GM23248 (cell line): ENCODE results near the gene SUGCT. TPM values are rescaled to one million over a fixed set of nuclear protein-coding genes. Genes with fewer than 3 reads are reported as not detected.

ENCODE experiments used
- DNase-seq: peaks from one replicate; pipeline ENCODE4 v3.0.0-alpha.2; 2015
- H2AFZ ChIP-seq: fragments of 200-600 bp; sonication (generic); 2 replicates; pipeline ENCODE4 v1.6.1; 2016; ENCODE audit warnings: antibody characterized with exemption
- H3F3A ChIP-seq: fragments of 200-600 bp; sonication (generic); 2 replicates; pipeline ENCODE4 v1.6.1; 2016; ENCODE audit warnings: mild to moderate bottlenecking, antibody characterized with exemption, mixed run types; ENCODE audit not compliant: insufficient read depth
- H3K27ac ChIP-seq: fragments of 200-600 bp; sonication (generic); 2 replicates; pipeline ENCODE4 v1.5.1; 2016; ENCODE audit warnings: mild to moderate bottlenecking
- H3K27me3 ChIP-seq: fragments of 200-600 bp; sonication (generic); replicated peaks from 2 replicates; pipeline ENCODE4 v1.6.1; 2016; ENCODE audit warnings: mild to moderate bottlenecking; ENCODE audit not compliant: insufficient read depth
- H3K36me3 ChIP-seq: fragments of 200-600 bp; sonication (generic); 2 replicates; pipeline ENCODE4 v1.6.1; 2016; ENCODE audit warnings: low read depth, mild to moderate bottlenecking
- H3K4me1 ChIP-seq: fragments of 200-600 bp; sonication (generic); 2 replicates; pipeline ENCODE4 v1.6.1; 2016; ENCODE audit warnings: mild to moderate bottlenecking; ENCODE audit not compliant: insufficient read depth
- H3K4me2 ChIP-seq: fragments of 200-600 bp; sonication (generic); one replicate; pipeline ENCODE4 v1.6.1; 2016; ENCODE audit warnings: mild to moderate bottlenecking; ENCODE audit not compliant: unreplicated experiment
- H3K4me3 ChIP-seq: fragments of 200-600 bp; sonication (generic); 2 replicates; pipeline ENCODE4 v1.5.1; 2016; ENCODE audit warnings: mild to moderate bottlenecking
- H3K79me2 ChIP-seq: fragments of 200-600 bp; sonication (generic); 2 replicates; pipeline ENCODE4 v1.6.1; 2016; ENCODE audit warnings: mild to moderate bottlenecking; ENCODE audit not compliant: insufficient read depth
- H3K9ac ChIP-seq: fragments of 200-600 bp; sonication (generic); 2 replicates; pipeline ENCODE4 v1.6.1; 2016; ENCODE audit warnings: mild to moderate bottlenecking
- H3K9me2 ChIP-seq: fragments of 200-600 bp; sonication (generic); 2 replicates; pipeline ENCODE4 v1.6.1; 2016; ENCODE audit warnings: mixed run types, mild to moderate bottlenecking, moderate library complexity; ENCODE audit not compliant: insufficient read depth
- H3K9me3 ChIP-seq: fragments of 200-600 bp; sonication (generic); one replicate; pipeline ENCODE4 v1.6.1; 2017; ENCODE audit warnings: low read depth
- H4K20me1 ChIP-seq: fragments of 200-600 bp; sonication (generic); 2 replicates; pipeline ENCODE4 v1.6.0; 2016; ENCODE audit not compliant: insufficient read depth
- EZH2 ChIP-seq: fragments of 200-600 bp; sonication (generic); IDR thresholded peaks from 2 replicates; pipeline ENCODE4 v1.6.1; 2018; ENCODE audit warnings: antibody characterized with exemption, mild to moderate bottlenecking; ENCODE audit not compliant: insufficient read depth, poor library complexity, severe bottlenecking
- EZH2phosphoT487 ChIP-seq: fragments of 200-600 bp; sonication (generic); IDR thresholded peaks from 2 replicates; pipeline ENCODE4 v1.6.1; 2018; ENCODE audit warnings: antibody characterized with exemption, moderate library complexity, mild to moderate bottlenecking, low read depth; ENCODE audit not compliant: insufficient read depth
- WGBS, 2 experiments: methylation state at CpG; one replicate each; pipeline ENCODE4 v1.1.6; 2015 to 2017; ENCODE audit warnings: low lambda C conversion rate in 2 of 2, low coverage in 1 of 2; ENCODE audit errors: missing lambda C conversion rate in 2 of 2; 5-methylcytosine and 5-hydroxymethylcytosine counted together
- in situ Hi-C: fragments of 300-500 bp; cut with MboI; formaldehyde crosslinking; loops from 2 replicates; pipeline ENCODE4 v1.15.0; 2020
- polyA plus RNA-seq: library from polyadenylated mRNA; unstranded; fragments of >200 nt; fragmentation: Nextera tagmentation; extraction: Ambion mirVana; gene quantifications from 2 replicates; pipeline ENCODE4 v1.2.1, GENCODE V29; 2016
- total RNA-seq: library from RNA; depleted of rRNA; stranded (reverse); fragments of >200 nt; shearing (Covaris generic); gene quantifications from 2 replicates; pipeline ENCODE4 v1.2.3, GENCODE V29; 2014

Gene SUGCT
- total and polyA plus RNA-seq, 2 experiments from 2014 or later, result 2.2 to 7.1 TPM

DNA sequence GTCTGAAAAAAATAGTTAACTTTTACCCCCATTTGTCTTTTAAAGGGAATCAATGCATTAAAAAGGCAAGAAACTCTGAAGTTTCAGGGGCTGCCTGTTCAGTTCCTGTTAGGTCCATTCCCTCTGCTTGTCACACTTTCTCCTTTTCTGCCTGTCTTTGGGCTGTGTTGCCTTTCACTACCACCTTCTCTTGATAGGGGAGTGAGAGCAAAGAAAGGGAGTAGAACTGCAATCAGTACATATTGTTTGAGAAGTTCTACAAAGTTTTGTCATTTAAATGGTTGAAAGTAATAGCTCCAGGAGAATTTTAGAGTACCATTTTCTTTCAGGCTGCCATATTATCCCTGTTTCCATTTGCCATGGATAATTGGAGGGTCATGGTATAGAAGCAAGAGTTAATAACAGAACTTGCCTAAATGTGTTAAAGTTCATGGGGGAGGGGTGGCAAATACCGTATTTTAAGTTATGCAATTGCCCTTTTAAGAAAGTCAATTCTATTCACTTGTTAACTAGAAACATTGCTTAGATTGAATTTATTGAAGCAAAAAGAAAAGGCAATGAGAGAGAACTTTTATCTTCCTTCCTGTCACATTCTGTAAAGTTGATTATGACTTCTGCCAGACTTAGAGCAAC, 39.0 kb upstream of the SUGCT start:
- WGBS, 2 experiments, result 17 to 18% methylated on average over 1 of the region's 1 CpG

DNA sequence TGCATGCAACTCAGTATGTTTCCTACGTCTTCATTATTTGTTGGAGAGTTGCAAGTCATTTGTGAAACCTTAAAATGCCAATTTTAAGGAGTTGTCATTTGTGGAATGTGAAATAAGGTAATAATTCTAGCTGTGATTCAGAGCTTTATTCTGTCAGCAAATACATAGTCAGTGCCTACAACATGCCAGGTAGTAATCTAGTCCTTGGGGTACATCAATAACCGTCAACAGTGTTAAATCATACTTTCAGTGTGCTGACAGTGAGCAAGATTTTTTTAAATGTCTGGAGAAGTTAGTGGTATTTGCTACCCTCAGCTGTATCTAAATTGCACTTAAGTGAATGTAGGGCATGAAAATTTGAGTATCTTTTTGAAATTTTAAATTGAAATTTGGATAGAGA, 37.1 kb upstream of the SUGCT start:
- no peak overlapping the region for H3K9ac ChIP-seq
- no peak overlapping the region for H3K4me2 ChIP-seq
- DNase-seq, result no peak
- H2AFZ ChIP-seq, result no peak overlapping the region
- H3K27me3 ChIP-seq, result no peaks in the 10 kb centered on the region
- H4K20me1 ChIP-seq, result no peaks in the 10 kb centered on the region
- WGBS, 2 experiments, result 68 to 73% methylated on average over 2 of the region's 2 CpGs
- no peak overlapping the region for H3K4me3 ChIP-seq
- in situ Hi-C loops, result no loop called here
- TF ChIP-seq EZH2, result no peak
- TF ChIP-seq EZH2phosphoT487, result no peak
- no peaks in the 10 kb centered on the region for H3F3A ChIP-seq
- no peaks in the 10 kb centered on the region for H3K9me3 ChIP-seq
- H3K4me1 ChIP-seq, result no peaks in the 10 kb centered on the region
- peaks cover 9% of the 10 kb centered on the region; the same call in 1 of the 2 replicates for H3K79me2 ChIP-seq
- H3K9me2 ChIP-seq, result no peaks in the 10 kb centered on the region
- H3K27ac ChIP-seq, result no peak overlapping the region
- peaks cover 18% of the 10 kb centered on the region; the same call in 1 of the 2 replicates for H3K36me3 ChIP-seq

More for the DNA sequence above, 39.0 kb upstream of the SUGCT start:
- no peak overlapping the region for H3K4me3 ChIP-seq
- in situ Hi-C loops, result no loop called here
- no peak for DNase-seq
- peaks cover under 1% of the 10 kb centered on the region; the same call in 1 of the 2 replicates for H3K79me2 ChIP-seq
- H3K4me1 ChIP-seq, result no peaks in the 10 kb centered on the region
- no peak overlapping the region for H3K9ac ChIP-seq
- H3K4me2 ChIP-seq, result no peak overlapping the region
- H3K27me3 ChIP-seq, result no peaks in the 10 kb centered on the region
- H4K20me1 ChIP-seq, result no peaks in the 10 kb centered on the region
- H3K9me2 ChIP-seq, result no peaks in the 10 kb centered on the region
- H2AFZ ChIP-seq, result no peak overlapping the region
- no peaks in the 10 kb centered on the region for H3K9me3 ChIP-seq
- H3K36me3 ChIP-seq, result peaks cover 31% of the 10 kb centered on the region; the same call in 1 of the 2 replicates
- TF ChIP-seq EZH2, result no peak
- no peak for TF ChIP-seq EZH2phosphoT487
- peaks cover 6% of the 10 kb centered on the region; the same call in 1 of the 2 replicates for H3F3A ChIP-seq
- H3K27ac ChIP-seq, result no peak overlapping the region

DNA sequence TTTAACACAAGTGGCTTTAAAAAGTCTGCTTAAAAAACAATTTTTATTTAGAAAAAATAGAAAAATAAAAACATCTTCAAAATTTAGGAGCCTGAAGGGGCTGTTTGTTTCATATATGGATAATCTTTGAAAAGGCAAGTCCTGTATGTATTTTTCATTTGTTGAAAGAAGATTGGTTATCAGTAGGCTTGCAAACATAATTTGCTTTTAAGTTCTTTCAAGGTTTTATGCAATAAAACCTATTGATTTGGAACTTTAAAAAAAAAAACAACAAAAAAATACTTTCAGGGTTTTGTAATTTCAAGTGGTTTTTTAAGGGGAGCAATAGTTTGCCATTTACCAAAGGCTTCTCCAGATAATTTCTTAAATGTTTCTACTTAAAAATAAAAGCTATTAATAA, 36.0 kb upstream of the SUGCT start:
- no peaks in the 10 kb centered on the region for H3K4me1 ChIP-seq
- no peak overlapping the region for H3K4me3 ChIP-seq
- H3K36me3 ChIP-seq, result peaks cover 9% of the 10 kb centered on the region; the same call in 1 of the 2 replicates
- H3K27ac ChIP-seq, result no peak overlapping the region
- H3K9me3 ChIP-seq, result no peaks in the 10 kb centered on the region
- H3K4me2 ChIP-seq, result no peak overlapping the region
- no peaks in the 10 kb centered on the region for H4K20me1 ChIP-seq
- DNase-seq, result no peak
- peaks cover 13% of the 10 kb centered on the region; the same call in 1 of the 2 replicates for H3K79me2 ChIP-seq
- no peak for TF ChIP-seq EZH2
- no peak for TF ChIP-seq EZH2phosphoT487
- in situ Hi-C loops, result no loop called here
- H3K27me3 ChIP-seq, result no peaks in the 10 kb centered on the region
- H3K9ac ChIP-seq, result no peak overlapping the region
- no peak overlapping the region for H2AFZ ChIP-seq
- no peaks in the 10 kb centered on the region for H3K9me2 ChIP-seq
- no peaks in the 10 kb centered on the region for H3F3A ChIP-seq

DNA sequence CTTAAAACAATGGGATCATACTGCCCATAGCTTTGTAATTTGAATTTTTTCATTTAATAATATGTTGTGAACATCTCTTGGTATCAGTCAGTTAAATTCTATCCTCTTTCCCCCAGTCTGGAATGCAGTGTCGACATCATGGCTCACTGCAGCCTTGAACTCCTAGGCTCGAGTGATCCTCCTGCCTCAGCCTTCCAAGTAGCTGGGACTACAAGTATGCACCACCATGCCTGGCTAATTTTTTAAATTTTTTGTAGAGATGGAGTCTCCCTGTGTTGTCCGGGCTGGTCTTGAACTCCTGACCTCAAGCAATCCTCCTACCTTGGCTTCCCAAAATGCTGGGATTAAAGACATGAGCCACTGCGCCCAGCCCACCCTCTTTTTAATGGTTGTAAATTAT, 35.0 kb upstream of the SUGCT start:
- H3K9me3 ChIP-seq, result no peaks in the 10 kb centered on the region
- H3K27me3 ChIP-seq, result no peaks in the 10 kb centered on the region
- peaks cover 13% of the 10 kb centered on the region; the same call in 1 of the 2 replicates for H3K79me2 ChIP-seq
- 84 to 91% methylated on average over 4 of the region's 4 CpGs for WGBS, 2 experiments
- no peaks in the 10 kb centered on the region for H4K20me1 ChIP-seq
- no peak overlapping the region for H3K4me3 ChIP-seq
- no peak overlapping the region for H3K27ac ChIP-seq
- H3K4me2 ChIP-seq, result no peak overlapping the region
- H3K36me3 ChIP-seq, result peaks cover 8% of the 10 kb centered on the region; the same call in 1 of the 2 replicates
- no peak for DNase-seq
- H3K9me2 ChIP-seq, result no peaks in the 10 kb centered on the region
- TF ChIP-seq EZH2phosphoT487 (no peak), EZH2 (no peak)
- in situ Hi-C loops, result no loop called here
- no peaks in the 10 kb centered on the region for H3F3A ChIP-seq
- no peak overlapping the region for H3K9ac ChIP-seq
- no peaks in the 10 kb centered on the region for H3K4me1 ChIP-seq
- H2AFZ ChIP-seq, result no peak overlapping the region

DNA sequence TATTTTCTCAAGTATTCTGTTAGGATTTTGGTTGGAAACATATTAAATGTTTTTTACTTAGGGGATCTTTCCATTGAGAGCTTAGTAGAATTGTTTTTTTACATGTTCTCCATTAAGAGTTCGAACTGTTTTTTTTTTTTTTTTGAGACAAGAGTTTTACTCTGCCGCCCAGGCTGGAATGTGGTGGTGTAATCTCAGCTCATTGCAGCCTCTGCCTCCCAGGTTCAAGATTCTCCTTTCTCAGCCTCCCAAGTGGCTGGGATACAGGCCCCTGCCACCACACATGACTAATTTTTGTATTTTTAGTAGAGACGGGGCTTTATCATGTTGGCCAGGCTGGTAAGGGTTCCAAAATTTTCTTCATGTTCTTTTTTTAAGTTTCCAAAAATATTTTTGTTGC, 33.6 kb upstream of the SUGCT start:
- H3K4me2 ChIP-seq, result no peak overlapping the region
- H4K20me1 ChIP-seq, result no peaks in the 10 kb centered on the region
- H3K36me3 ChIP-seq, result 0 out of 2 replicates have a peak, but pooled peaks cover 4% of the 10 kb centered on the region
- no peak overlapping the region for H2AFZ ChIP-seq
- H3K4me1 ChIP-seq, result no peaks in the 10 kb centered on the region
- no peak for TF ChIP-seq EZH2
- no peak for TF ChIP-seq EZH2phosphoT487
- no peaks in the 10 kb centered on the region for H3K9me3 ChIP-seq
- 61 to 62% methylated on average over 3 of the region's 3 CpGs for WGBS, 2 experiments
- no peaks in the 10 kb centered on the region for H3K9me2 ChIP-seq
- no peaks in the 10 kb centered on the region for H3K27me3 ChIP-seq
- H3K27ac ChIP-seq, result no peak overlapping the region
- DNase-seq, result no peak
- no peak overlapping the region for H3K9ac ChIP-seq
- no peaks in the 10 kb centered on the region for H3F3A ChIP-seq
- in situ Hi-C loops, result no loop called here
- no peak overlapping the region for H3K4me3 ChIP-seq
- peaks cover 13% of the 10 kb centered on the region; the same call in 1 of the 2 replicates for H3K79me2 ChIP-seq
